GM23338 (cell line): ENCODE data around the gene TESK2. TPM values are rescaled to one million over a fixed set of nuclear protein-coding genes. Genes with fewer than 3 reads are reported as not detected.
A peak's percentile ranks its signal among the peaks of the same experiment; 100 is the strongest.

Source experiments
- ATAC-seq: fragments of 200-7000 bp; cut with Tn5 transposase; 3 replicates; pipeline ENCODE4 v1.9.1; 2020
- DNase-seq: peaks from one replicate; pipeline ENCODE4 v3.0.0-alpha.2; 2015; ENCODE audit warnings: low spot score
- H2AFZ ChIP-seq: fragments of 200-600 bp; sonication (generic); 2 replicates; pipeline ENCODE4 v1.8.0; 2016; ENCODE audit warnings: antibody characterized with exemption, mild to moderate bottlenecking, moderate library complexity
- H3F3A ChIP-seq: fragments of 200-600 bp; sonication (generic); replicated peaks from 2 replicates; pipeline ENCODE4 v1.8.0; 2017; ENCODE audit warnings: antibody characterized with exemption, mixed run types, low read depth
- H3K27ac ChIP-seq: fragments of 200-600 bp; sonication (generic); 2 replicates; pipeline ENCODE4 v1.6.1; 2016; ENCODE audit warnings: low read depth
- H3K27me3 ChIP-seq: fragments of 200-600 bp; sonication (generic); 2 replicates; pipeline ENCODE4 v1.8.0; 2016; ENCODE audit warnings: mild to moderate bottlenecking, mixed run types, moderate library complexity; ENCODE audit not compliant: insufficient read depth
- H3K36me3 ChIP-seq: fragments of 200-600 bp; sonication (generic); 2 replicates; pipeline ENCODE4 v1.8.0; 2016; ENCODE audit warnings: mild to moderate bottlenecking; ENCODE audit not compliant: insufficient read depth
- H3K4me1 ChIP-seq: fragments of 200-600 bp; sonication (generic); 2 replicates; pipeline ENCODE4 v1.8.0; 2016; ENCODE audit warnings: mild to moderate bottlenecking, moderate library complexity; ENCODE audit not compliant: insufficient read depth
- H3K4me2 ChIP-seq: fragments of 200-600 bp; sonication (generic); 2 replicates; pipeline ENCODE4 v1.7.1; 2017; ENCODE audit warnings: mixed run types
- H3K4me3 ChIP-seq: fragments of 200-600 bp; sonication (generic); 2 replicates; pipeline ENCODE4 v1.6.1; 2016; ENCODE audit warnings: mixed run types
- H3K79me2 ChIP-seq: fragments of 200-600 bp; sonication (generic); replicated peaks from 2 replicates; pipeline ENCODE4 v1.8.0; 2017; ENCODE audit warnings: mild to moderate bottlenecking; ENCODE audit not compliant: insufficient read depth
- H3K9me2 ChIP-seq: fragments of 200-600 bp; sonication (generic); 2 replicates; pipeline ENCODE4 v1.8.0; 2017; ENCODE audit not compliant: insufficient read depth
- H4K20me1 ChIP-seq: fragments of 200-600 bp; sonication (generic); replicated peaks from 2 replicates; pipeline ENCODE4 v1.8.0; 2017; ENCODE audit warnings: mild to moderate bottlenecking; ENCODE audit not compliant: insufficient read depth
- H3K27ac Mint-ChIP-seq: 2 replicates; pipeline ENCODE4 v1.8.0; 2020; ENCODE audit warnings: inconsistent platforms, mild to moderate bottlenecking, moderate library complexity, mixed read lengths
- H3K27me3 Mint-ChIP-seq: 3 replicates; pipeline ENCODE4 v1.8.0; 2022; ENCODE audit warnings: low read depth, mild to moderate bottlenecking, moderate library complexity, mixed read lengths, inconsistent platforms; ENCODE audit not compliant: insufficient read depth, poor library complexity
- H3K36me3 Mint-ChIP-seq: 3 replicates; pipeline ENCODE4 v1.8.0; 2021; ENCODE audit warnings: low read depth, mild to moderate bottlenecking, inconsistent platforms, moderate library complexity, mixed read lengths
- H3K4me1 Mint-ChIP-seq: 3 replicates; pipeline ENCODE4 v1.8.0; 2020; ENCODE audit warnings: mild to moderate bottlenecking, inconsistent platforms, mixed read lengths
- H3K4me3 Mint-ChIP-seq: 3 replicates; pipeline ENCODE4 v1.8.0; 2021; ENCODE audit warnings: moderate library complexity, mild to moderate bottlenecking, inconsistent platforms, mixed read lengths
- H3K9me3 Mint-ChIP-seq: 3 replicates; pipeline ENCODE4 v1.8.0; 2020; ENCODE audit warnings: moderate library complexity, mild to moderate bottlenecking, inconsistent platforms, mixed read lengths
- CREB1 ChIP-seq: fragments of 250-450 bp; sonication (Bioruptor Pico); IDR thresholded peaks from 2 replicates; pipeline ENCODE4 v1.5.0; 2020; ENCODE audit warnings: low read depth, mild to moderate bottlenecking, moderate library complexity
- CTCF ChIP-seq, 2 experiments: fragments of 200-600 bp in 1 of 2; sonication (generic) in 1 of 2; conservative IDR thresholded peaks; 2 replicates each; pipeline versions ENCODE4 v1.5.1 to v1.6.1; 2016 to 2017; ENCODE audit warnings: antibody characterized with exemption in 2 of 2, low read depth in 2 of 2, mild to moderate bottlenecking in 2 of 2, moderate library complexity in 1 of 2
- ETS1 ChIP-seq: IDR thresholded peaks from 2 replicates; pipeline ENCODE4 v1.6.1; 2016; ENCODE audit warnings: antibody characterized with exemption
- EZH2 ChIP-seq: fragments of 200-600 bp; sonication (generic); IDR thresholded peaks from one replicate; pipeline ENCODE4 v1.8.0; 2017; ENCODE audit warnings: antibody characterized with exemption, mild to moderate bottlenecking, low read depth; ENCODE audit not compliant: unreplicated experiment
- EZH2phosphoT487 ChIP-seq: fragments of 200-600 bp; sonication (generic); IDR thresholded peaks from one replicate; pipeline ENCODE4 v1.8.1; 2018; ENCODE audit warnings: antibody characterized with exemption; ENCODE audit not compliant: unreplicated experiment
- JUNB ChIP-seq: IDR thresholded peaks from one replicate; pipeline ENCODE4 v1.6.1; 2016; ENCODE audit warnings: antibody characterized with exemption; ENCODE audit not compliant: unreplicated experiment
- NANOG ChIP-seq: IDR thresholded peaks from 2 replicates; pipeline ENCODE4 v1.6.1; 2016; ENCODE audit warnings: antibody characterized with exemption, borderline replicate concordance
- POLR2AphosphoS5 ChIP-seq: IDR thresholded peaks from 2 replicates; pipeline ENCODE4 v1.6.1; 2016; ENCODE audit warnings: antibody characterized with exemption, low read depth
- STAT1 ChIP-seq: IDR thresholded peaks from one replicate; pipeline ENCODE4 v1.6.1; 2016; ENCODE audit warnings: antibody characterized with exemption; ENCODE audit not compliant: unreplicated experiment
- ZNF114 ChIP-seq: fragments of 250-450 bp; sonication (Bioruptor Pico); IDR thresholded peaks from 2 replicates; pipeline ENCODE4 v1.5.0; 2020; ENCODE audit warnings: mild to moderate bottlenecking, moderate library complexity
- ZNF331 ChIP-seq: fragments of 250-450 bp; sonication (Bioruptor Pico); IDR thresholded peaks from 2 replicates; pipeline ENCODE4 v1.5.0; 2020; ENCODE audit warnings: low read depth, mild to moderate bottlenecking, moderate library complexity
- polyA plus RNA-seq: library from polyadenylated mRNA; unstranded; fragments of >200 nt; fragmentation: Nextera tagmentation; extraction: Ambion mirVana; gene quantifications from 2 replicates; pipeline ENCODE4 v1.2.1, GENCODE V29; 2016
- total RNA-seq: library from RNA; depleted of rRNA; stranded (reverse); fragments of >200 nt; shearing (Covaris generic); gene quantifications from 2 replicates; pipeline ENCODE4 v1.2.3, GENCODE V29; 2014
- TF ChIP-seq, protein P1 (sequence below): fragments of 250-450 bp; sonication (Bioruptor Pico); IDR thresholded peaks from 2 replicates; pipeline ENCODE4 v1.5.0; 2020; ENCODE audit warnings: mild to moderate bottlenecking, moderate library complexity
- TF ChIP-seq, protein P2 (sequence below): IDR thresholded peaks from one replicate; pipeline ENCODE4 v1.6.1; 2018; ENCODE audit warnings: antibody characterized with exemption; ENCODE audit not compliant: unreplicated experiment

Gene TESK2
- total and polyA plus RNA-seq, 2 experiments from 2014 or later: 5.2 to 14.0 TPM

- TF ChIP-seq EZH2 (no peak), ZNF114 (CRISPR knock-in tag) (no peak), JUNB (no peak), CTCF (conservative IDR thresholded peaks at IDR 0.05; ENCODE audit: low read depth in 2 of 2) (no peak), ETS1 (no peak), ZNF331 (CRISPR knock-in tag) (no peak), STAT1 (no peak), CREB1 (CRISPR knock-in tag) (no peak), NANOG (no peak), EZH2phosphoT487 (no peak), POLR2AphosphoS5 (no peak)
- TF ChIP-seq, protein P1, sequence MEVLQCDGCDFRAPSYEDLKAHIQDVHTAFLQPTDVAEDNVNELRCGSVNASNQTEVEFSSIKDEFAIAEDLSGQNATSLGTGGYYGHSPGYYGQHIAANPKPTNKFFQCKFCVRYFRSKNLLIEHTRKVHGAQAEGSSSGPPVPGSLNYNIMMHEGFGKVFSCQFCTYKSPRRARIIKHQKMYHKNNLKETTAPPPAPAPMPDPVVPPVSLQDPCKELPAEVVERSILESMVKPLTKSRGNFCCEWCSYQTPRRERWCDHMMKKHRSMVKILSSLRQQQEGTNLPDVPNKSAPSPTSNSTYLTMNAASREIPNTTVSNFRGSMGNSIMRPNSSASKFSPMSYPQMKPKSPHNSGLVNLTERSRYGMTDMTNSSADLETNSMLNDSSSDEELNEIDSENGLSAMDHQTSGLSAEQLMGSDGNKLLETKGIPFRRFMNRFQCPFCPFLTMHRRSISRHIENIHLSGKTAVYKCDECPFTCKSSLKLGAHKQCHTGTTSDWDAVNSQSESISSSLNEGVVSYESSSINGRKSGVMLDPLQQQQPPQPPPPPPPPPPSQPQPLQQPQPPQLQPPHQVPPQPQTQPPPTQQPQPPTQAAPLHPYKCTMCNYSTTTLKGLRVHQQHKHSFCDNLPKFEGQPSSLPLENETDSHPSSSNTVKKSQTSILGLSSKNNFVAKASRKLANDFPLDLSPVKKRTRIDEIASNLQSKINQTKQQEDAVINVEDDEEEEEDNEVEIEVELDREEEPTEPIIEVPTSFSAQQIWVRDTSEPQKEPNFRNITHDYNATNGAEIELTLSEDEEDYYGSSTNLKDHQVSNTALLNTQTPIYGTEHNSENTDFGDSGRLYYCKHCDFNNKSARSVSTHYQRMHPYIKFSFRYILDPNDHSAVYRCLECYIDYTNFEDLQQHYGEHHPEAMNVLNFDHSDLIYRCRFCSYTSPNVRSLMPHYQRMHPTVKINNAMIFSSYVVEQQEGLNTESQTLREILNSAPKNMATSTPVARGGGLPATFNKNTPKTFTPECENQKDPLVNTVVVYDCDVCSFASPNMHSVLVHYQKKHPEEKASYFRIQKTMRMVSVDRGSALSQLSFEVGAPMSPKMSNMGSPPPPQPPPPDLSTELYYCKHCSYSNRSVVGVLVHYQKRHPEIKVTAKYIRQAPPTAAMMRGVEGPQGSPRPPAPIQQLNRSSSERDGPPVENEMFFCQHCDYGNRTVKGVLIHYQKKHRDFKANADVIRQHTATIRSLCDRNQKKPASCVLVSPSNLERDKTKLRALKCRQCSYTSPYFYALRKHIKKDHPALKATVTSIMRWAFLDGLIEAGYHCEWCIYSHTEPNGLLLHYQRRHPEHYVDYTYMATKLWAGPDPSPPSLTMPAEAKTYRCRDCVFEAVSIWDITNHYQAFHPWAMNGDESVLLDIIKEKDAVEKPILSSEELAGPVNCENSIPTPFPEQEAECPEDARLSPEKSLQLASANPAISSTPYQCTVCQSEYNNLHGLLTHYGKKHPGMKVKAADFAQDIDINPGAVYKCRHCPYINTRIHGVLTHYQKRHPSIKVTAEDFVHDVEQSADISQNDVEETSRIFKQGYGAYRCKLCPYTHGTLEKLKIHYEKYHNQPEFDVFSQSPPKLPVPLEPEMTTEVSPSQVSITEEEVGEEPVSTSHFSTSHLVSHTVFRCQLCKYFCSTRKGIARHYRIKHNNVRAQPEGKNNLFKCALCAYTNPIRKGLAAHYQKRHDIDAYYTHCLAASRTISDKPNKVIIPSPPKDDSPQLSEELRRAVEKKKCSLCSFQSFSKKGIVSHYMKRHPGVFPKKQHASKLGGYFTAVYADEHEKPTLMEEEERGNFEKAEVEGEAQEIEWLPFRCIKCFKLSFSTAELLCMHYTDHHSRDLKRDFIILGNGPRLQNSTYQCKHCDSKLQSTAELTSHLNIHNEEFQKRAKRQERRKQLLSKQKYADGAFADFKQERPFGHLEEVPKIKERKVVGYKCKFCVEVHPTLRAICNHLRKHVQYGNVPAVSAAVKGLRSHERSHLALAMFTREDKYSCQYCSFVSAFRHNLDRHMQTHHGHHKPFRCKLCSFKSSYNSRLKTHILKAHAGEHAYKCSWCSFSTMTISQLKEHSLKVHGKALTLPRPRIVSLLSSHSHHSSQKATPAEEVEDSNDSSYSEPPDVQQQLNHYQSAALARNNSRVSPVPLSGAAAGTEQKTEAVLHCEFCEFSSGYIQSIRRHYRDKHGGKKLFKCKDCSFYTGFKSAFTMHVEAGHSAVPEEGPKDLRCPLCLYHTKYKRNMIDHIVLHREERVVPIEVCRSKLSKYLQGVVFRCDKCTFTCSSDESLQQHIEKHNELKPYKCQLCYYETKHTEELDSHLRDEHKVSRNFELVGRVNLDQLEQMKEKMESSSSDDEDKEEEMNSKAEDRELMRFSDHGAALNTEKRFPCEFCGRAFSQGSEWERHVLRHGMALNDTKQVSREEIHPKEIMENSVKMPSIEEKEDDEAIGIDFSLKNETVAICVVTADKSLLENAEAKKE (CRISPR knock-in tag): no peak
- TF ChIP-seq, protein P2, sequence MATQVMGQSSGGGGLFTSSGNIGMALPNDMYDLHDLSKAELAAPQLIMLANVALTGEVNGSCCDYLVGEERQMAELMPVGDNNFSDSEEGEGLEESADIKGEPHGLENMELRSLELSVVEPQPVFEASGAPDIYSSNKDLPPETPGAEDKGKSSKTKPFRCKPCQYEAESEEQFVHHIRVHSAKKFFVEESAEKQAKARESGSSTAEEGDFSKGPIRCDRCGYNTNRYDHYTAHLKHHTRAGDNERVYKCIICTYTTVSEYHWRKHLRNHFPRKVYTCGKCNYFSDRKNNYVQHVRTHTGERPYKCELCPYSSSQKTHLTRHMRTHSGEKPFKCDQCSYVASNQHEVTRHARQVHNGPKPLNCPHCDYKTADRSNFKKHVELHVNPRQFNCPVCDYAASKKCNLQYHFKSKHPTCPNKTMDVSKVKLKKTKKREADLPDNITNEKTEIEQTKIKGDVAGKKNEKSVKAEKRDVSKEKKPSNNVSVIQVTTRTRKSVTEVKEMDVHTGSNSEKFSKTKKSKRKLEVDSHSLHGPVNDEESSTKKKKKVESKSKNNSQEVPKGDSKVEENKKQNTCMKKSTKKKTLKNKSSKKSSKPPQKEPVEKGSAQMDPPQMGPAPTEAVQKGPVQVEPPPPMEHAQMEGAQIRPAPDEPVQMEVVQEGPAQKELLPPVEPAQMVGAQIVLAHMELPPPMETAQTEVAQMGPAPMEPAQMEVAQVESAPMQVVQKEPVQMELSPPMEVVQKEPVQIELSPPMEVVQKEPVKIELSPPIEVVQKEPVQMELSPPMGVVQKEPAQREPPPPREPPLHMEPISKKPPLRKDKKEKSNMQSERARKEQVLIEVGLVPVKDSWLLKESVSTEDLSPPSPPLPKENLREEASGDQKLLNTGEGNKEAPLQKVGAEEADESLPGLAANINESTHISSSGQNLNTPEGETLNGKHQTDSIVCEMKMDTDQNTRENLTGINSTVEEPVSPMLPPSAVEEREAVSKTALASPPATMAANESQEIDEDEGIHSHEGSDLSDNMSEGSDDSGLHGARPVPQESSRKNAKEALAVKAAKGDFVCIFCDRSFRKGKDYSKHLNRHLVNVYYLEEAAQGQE: no peak
- Histone ChIP-seq H3K4me2 (no peak overlapping the region), H3K4me3 (no peak overlapping the region)
Observed at GRCh38 chr1:45516465-45516864, 25.5 kb upstream of the TESK2 start.

More at GRCh38 chr1:45516465-45516864, 25.5 kb upstream of the TESK2 start:
- peaks cover 11% of the 10 kb centered on the region for H3K4me1 Mint-ChIP-seq
- Histone ChIP-seq H3F3A (peaks cover 66% of the 10 kb centered on the region), H3K36me3 (peaks cover 77% of the 10 kb centered on the region), H3K79me2 (peaks cover 76% of the 10 kb centered on the region), H2AFZ (no peak overlapping the region), H3K9me2 (no peaks in the 10 kb centered on the region), H3K27me3 (no peaks in the 10 kb centered on the region), H4K20me1 (peaks cover 58% of the 10 kb centered on the region), H3K4me1 (peaks cover 9% of the 10 kb centered on the region), H3K27ac (0 out of 2 replicates have a peak overlapping the region, but pooled peaks have one; percentile 50)
- DNase-seq (no peak), ATAC-seq (no peak)
- H3K36me3 Mint-ChIP-seq: peaks cover 89% of the 10 kb centered on the region
- no peaks in the 10 kb centered on the region; the same call in 2 of the 3 replicates for H3K9me3 Mint-ChIP-seq
- peaks cover 4% of the 10 kb centered on the region for H3K27me3 Mint-ChIP-seq
- peak overlapping the region; percentile 82; the same call in 1 of the 2 replicates for H3K27ac Mint-ChIP-seq
- no peak overlapping the region for H3K4me3 Mint-ChIP-seq
